ENCODE data around the gene ARHGEF39. TPM values are rescaled to one million over a fixed set of nuclear protein-coding genes. Genes with fewer than 3 reads are reported as not detected.

ARHGEF39 gene
- total RNA-seq, 1 experiment from 2014 or later = 31.4 TPM

DNA sequence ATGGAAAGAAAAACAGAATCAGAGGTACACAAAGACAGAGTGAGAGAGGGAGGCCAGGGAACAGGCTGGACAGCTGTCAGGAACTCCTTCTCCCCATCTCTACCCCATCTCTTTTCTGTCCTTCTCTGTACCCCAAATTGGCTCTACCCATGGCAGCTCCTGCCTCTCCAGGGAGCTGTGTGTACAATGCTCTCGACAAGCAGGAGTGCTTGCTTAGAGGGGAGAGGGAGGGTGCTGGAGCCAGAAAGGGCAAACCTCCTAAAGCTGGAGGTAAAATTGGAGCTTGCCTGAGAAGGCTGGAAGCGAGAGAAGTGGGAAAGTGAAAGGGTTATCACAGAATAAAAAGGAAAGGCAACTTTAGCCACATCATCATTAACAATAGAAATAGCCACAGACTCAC lies 18.3 kb upstream of the ARHGEF39 start:
- no TSS peak for BruUV-seq (replicated peaks)
- no peak overlapping the region for H3K4me3 Mint-ChIP-seq (ENCODE audit: unreplicated experiment)

GRCh38 chr9:35682520-35683315 lies 17.7 kb upstream of the ARHGEF39 start:
- intact Hi-C loops (cut with micrococcal nuclease; ENCODE audit: unreplicated experiment) = no loop called here
- Mint-ChIP-seq H3K9me3 (ENCODE audit: unreplicated experiment) (no peaks in the 10 kb centered on the region), H3K36me3 (ENCODE audit: insufficient read depth, unreplicated experiment) (no peaks in the 10 kb centered on the region), H3K4me1 (ENCODE audit: low read depth, unreplicated experiment) (peaks cover 6% of the 10 kb centered on the region), H3K27ac (ENCODE audit: unreplicated experiment) (no peak overlapping the region), H3K27me3 (ENCODE audit: insufficient read depth, unreplicated experiment) (no peaks in the 10 kb centered on the region), H3K4me3 (ENCODE audit: unreplicated experiment) (no peak overlapping the region)
- no peak for DNase-seq
- no peak overlapping the region for H3K4me3 ChIP-seq (ENCODE audit: low read depth, low read length)
- BruUV-seq (replicated peaks) = no TSS peak
- no peaks in the 10 kb centered on the region for H3K4me1 ChIP-seq
- H3K36me3 ChIP-seq (ENCODE audit: control insufficient read depth, insufficient read depth, low read length) = no peaks in the 10 kb centered on the region
- H3K27me3 ChIP-seq (replicated peaks; ENCODE audit: control insufficient read depth, insufficient read depth, low read length) = no peaks in the 10 kb centered on the region
- ChIA-PET CTCF (interaction anchor here (0.7 kb wide), 1 partner anchor 14 kb away, joined by 3 read pairs; no protein-coding TSS in a partner anchor), POLR2A (no interaction called here)
- H3K9me3 ChIP-seq = no peaks in the 10 kb centered on the region
- TF ChIP-seq CTCF (IDR thresholded peaks at IDR 0.05; ENCODE audit: insufficient read depth in 1 of 2, low read depth in 1 of 2, low read length in 1 of 2, severe bottlenecking in 1 of 2, unreplicated experiment in 1 of 2) = no peak

More for the DNA sequence above, 18.3 kb upstream of the ARHGEF39 start:
- Mint-ChIP-seq H3K27me3 (ENCODE audit: insufficient read depth, unreplicated experiment) (no peaks in the 10 kb centered on the region), H3K36me3 (ENCODE audit: insufficient read depth, unreplicated experiment) (no peaks in the 10 kb centered on the region), H3K9me3 (ENCODE audit: unreplicated experiment) (no peaks in the 10 kb centered on the region), H3K27ac (ENCODE audit: unreplicated experiment) (no peak overlapping the region), H3K4me1 (ENCODE audit: low read depth, unreplicated experiment) (peaks cover 6% of the 10 kb centered on the region)
- ChIA-PET CTCF (interaction anchor here (0.6 kb wide), 1 partner anchor 194 kb away, joined by 4 read pairs; the partner anchor contains the start of gene RUSC2), POLR2A (no interaction called here)
- Histone ChIP-seq H3K9me3 (no peaks in the 10 kb centered on the region), H3K4me1 (peaks cover 2% of the 10 kb centered on the region), H3K27me3 (replicated peaks; ENCODE audit: control insufficient read depth, insufficient read depth, low read length) (no peaks in the 10 kb centered on the region), H3K4me3 (ENCODE audit: low read depth, low read length) (no peak overlapping the region), H3K36me3 (ENCODE audit: control insufficient read depth, insufficient read depth, low read length) (no peaks in the 10 kb centered on the region)
- intact Hi-C loops (cut with micrococcal nuclease; ENCODE audit: unreplicated experiment) = no loop called here
- DNase-seq = no peak
- no peak for TF ChIP-seq CTCF (IDR thresholded peaks at IDR 0.05; ENCODE audit: insufficient read depth in 1 of 2, low read depth in 1 of 2, low read length in 1 of 2, severe bottlenecking in 1 of 2, unreplicated experiment in 1 of 2)

GRCh38 chr9:35682051-35682450 lies 17.1 kb upstream of the ARHGEF39 start:
- BruUV-seq (replicated peaks) = no TSS peak
- POLR2A ChIA-PET = no interaction called here
- peaks cover 6% of the 10 kb centered on the region for H3K4me1 Mint-ChIP-seq (ENCODE audit: low read depth, unreplicated experiment)

More at GRCh38 chr9:35682051-35682450, 17.1 kb upstream of the ARHGEF39 start:
- H3K4me1 ChIP-seq = no peaks in the 10 kb centered on the region
- CTCF ChIA-PET = interaction anchor here (0.7 kb wide), 1 partner anchor 15 kb away, joined by 3 read pairs; no protein-coding TSS in a partner anchor
- H3K4me3 ChIP-seq (ENCODE audit: low read depth, low read length) = no peak overlapping the region
- no peak overlapping the region for H3K27ac Mint-ChIP-seq (ENCODE audit: unreplicated experiment)
- H3K9me3 Mint-ChIP-seq (ENCODE audit: unreplicated experiment) = no peaks in the 10 kb centered on the region
- no peak for DNase-seq
- H3K9me3 ChIP-seq = no peaks in the 10 kb centered on the region
- no peaks in the 10 kb centered on the region for H3K27me3 ChIP-seq (replicated peaks; ENCODE audit: control insufficient read depth, insufficient read depth, low read length)
- intact Hi-C loops (cut with micrococcal nuclease; ENCODE audit: unreplicated experiment) = no loop called here
- H3K4me3 Mint-ChIP-seq (ENCODE audit: unreplicated experiment) = no peak overlapping the region
- H3K36me3 ChIP-seq (ENCODE audit: control insufficient read depth, insufficient read depth, low read length) = no peaks in the 10 kb centered on the region
- no peaks in the 10 kb centered on the region for H3K27me3 Mint-ChIP-seq (ENCODE audit: insufficient read depth, unreplicated experiment)
- no peak for TF ChIP-seq CTCF (IDR thresholded peaks at IDR 0.05; ENCODE audit: insufficient read depth in 1 of 2, low read depth in 1 of 2, low read length in 1 of 2, severe bottlenecking in 1 of 2, unreplicated experiment in 1 of 2)
- H3K36me3 Mint-ChIP-seq (ENCODE audit: insufficient read depth, unreplicated experiment) = no peaks in the 10 kb centered on the region
